CD4-positive, CD25-positive, alpha-beta regulatory T cell (primary cell): ENCODE data around the gene MAGI1. TPM values are rescaled to one million over a fixed set of nuclear protein-coding genes. Genes with fewer than 3 reads are reported as not detected.

Experiments used
- ATAC-seq, 2 donors: fragments of 150-1000 bp; cut with Tn5 transposase; one replicate each; pipeline ENCODE4 v1.10.0; 2021; ENCODE audit warnings: low read depth in 2 of 2, moderate number of reproducible peaks in 2 of 2, moderate library complexity in 1 of 2
- DNase-seq, 3 donors: peaks; one replicate each; pipeline versions ENCODE4 v3.0.0 to v3.0.0-alpha.2; 2012 to 2022; ENCODE audit warnings: mixed read lengths in 1 of 3
- H3K27ac ChIP-seq: one replicate; pipeline ENCODE4 v1.7.0; 2013; ENCODE audit warnings: mild to moderate bottlenecking, low read length; ENCODE audit not compliant: insufficient read depth, poor library complexity, severe bottlenecking
- H3K27me3 ChIP-seq: one replicate; pipeline ENCODE4 v1.7.0; 2013; ENCODE audit warnings: low read length; ENCODE audit not compliant: control insufficient read depth, insufficient read depth
- H3K36me3 ChIP-seq: one replicate; pipeline ENCODE4 v1.7.0; 2013; ENCODE audit warnings: mild to moderate bottlenecking, low read length, moderate library complexity; ENCODE audit not compliant: control insufficient read depth, insufficient read depth
- H3K4me1 ChIP-seq: 2 replicates; pipeline ENCODE4 v1.7.0; 2013; ENCODE audit warnings: mild to moderate bottlenecking, low read length; ENCODE audit not compliant: insufficient read depth, control insufficient read depth, poor library complexity, severe bottlenecking
- H3K4me3 ChIP-seq: one replicate; pipeline ENCODE4 v1.7.0; 2013; ENCODE audit warnings: low read depth, mild to moderate bottlenecking, low read length, moderate library complexity
- H3K9me3 ChIP-seq, 2 experiments: 1 replicate in 1 of 2; 2 replicates in 1 of 2; pipeline ENCODE4 v1.7.0; 2013; ENCODE audit warnings: low read length in 2 of 2, mild to moderate bottlenecking in 1 of 2, moderate library complexity in 1 of 2; ENCODE audit not compliant: control insufficient read depth in 2 of 2
- H3K27ac Mint-ChIP-seq, 3 donors: one replicate each; pipeline ENCODE4 v1.8.0; 2020 to 2022; ENCODE audit warnings: mild to moderate bottlenecking in 3 of 3, mixed read lengths in 3 of 3, moderate library complexity in 2 of 3
- H3K27me3 Mint-ChIP-seq: one replicate; pipeline ENCODE4 v1.8.0; 2022; ENCODE audit warnings: mild to moderate bottlenecking, mixed read lengths
- H3K36me3 Mint-ChIP-seq: one replicate; pipeline ENCODE4 v1.8.0; 2020; ENCODE audit warnings: mixed read lengths
- H3K4me1 Mint-ChIP-seq, 4 donors: one replicate each; pipeline ENCODE4 v1.8.0; 2020 to 2022; ENCODE audit warnings: mixed read lengths in 4 of 4, mild to moderate bottlenecking in 1 of 4
- H3K4me3 Mint-ChIP-seq, 4 donors: one replicate each; pipeline ENCODE4 v1.8.0; 2020 to 2022; ENCODE audit warnings: mild to moderate bottlenecking in 4 of 4, mixed read lengths in 4 of 4, moderate library complexity in 3 of 4
- H3K9me3 Mint-ChIP-seq, 7 donors: one replicate each; pipeline ENCODE4 v1.8.0; 2020 to 2022; ENCODE audit warnings: mixed read lengths in 7 of 7, mild to moderate bottlenecking in 3 of 7, moderate library complexity in 2 of 7
- polyA plus RNA-seq, 4 donors: library from polyadenylated mRNA; unstranded; fragments of 300-500 nt; fragmentation: Illumina TruSeq; gene quantifications; one replicate each; pipeline ENCODE4 v1.2.3, GENCODE V29; 2021
- total RNA-seq: library from RNA; stranded (reverse); gene quantifications from one replicate; pipeline ENCODE4 v1.2.3, GENCODE V29; 2022

The MAGI1 gene
- total and polyA plus RNA-seq, 5 donors from 2014 or later: 0.10 to 0.44 (median 0.19) TPM; not detected in 1

DNA sequence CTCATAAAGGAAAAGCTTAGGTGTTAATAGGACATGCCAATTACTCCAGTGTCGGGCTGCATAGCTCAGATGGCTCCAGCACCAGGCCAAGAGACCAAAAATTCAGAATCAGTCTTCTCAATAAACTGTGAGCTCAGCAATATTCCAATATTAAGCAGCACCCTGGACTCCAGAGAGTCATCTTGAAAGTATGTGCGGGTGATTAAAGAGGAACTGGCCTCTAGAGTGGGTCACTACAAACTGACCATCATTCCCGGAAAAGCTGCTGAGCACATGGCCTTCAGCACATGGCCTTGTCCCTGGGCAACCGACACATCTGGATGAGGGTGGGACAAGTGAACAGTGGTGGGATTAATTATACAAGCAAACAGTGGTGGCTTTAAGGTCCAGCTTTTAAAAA is 59.0 kb downstream of the MAGI1 start:
- no peaks in the 10 kb centered on the region for H3K4me1 Mint-ChIP-seq
- no peaks in the 10 kb centered on the region for H3K9me3 ChIP-seq
- no peak for ATAC-seq

DNA sequence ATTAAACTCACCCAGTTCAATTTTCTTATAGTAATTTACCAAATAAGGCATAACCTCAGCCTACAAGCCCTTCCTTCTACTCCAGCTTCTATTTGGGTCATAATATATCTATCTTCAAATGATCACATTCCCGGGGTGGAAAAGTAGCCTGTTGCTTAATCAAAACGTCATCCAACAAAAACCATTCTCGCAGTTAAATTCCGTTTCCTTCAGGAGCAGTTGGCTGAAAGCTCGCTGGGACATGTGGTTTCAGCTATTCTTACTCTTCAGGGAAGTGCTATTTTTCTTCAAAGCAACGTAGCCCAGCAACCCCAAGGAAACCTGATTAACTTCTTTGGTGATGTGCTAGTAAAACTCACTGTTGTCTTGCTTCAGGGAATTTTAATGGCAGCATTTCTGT is 59.6 kb downstream of the MAGI1 start:
- H3K27me3 Mint-ChIP-seq: no peaks in the 10 kb centered on the region
- H3K4me1 Mint-ChIP-seq: no peaks in the 10 kb centered on the region
- H3K9me3 Mint-ChIP-seq: peaks cover 0 to 4% (median 0%) of the 10 kb centered on the region in 7 donors
- Histone ChIP-seq H3K4me1 (no peaks in the 10 kb centered on the region), H3K36me3 (no peaks in the 10 kb centered on the region), H3K4me3 (no peak overlapping the region), H3K27ac (no peak overlapping the region), H3K27me3 (no peaks in the 10 kb centered on the region), H3K9me3 (no peaks in the 10 kb centered on the region)
- no peak overlapping the region for H3K27ac Mint-ChIP-seq
- no peak for ATAC-seq
- H3K36me3 Mint-ChIP-seq: no peaks in the 10 kb centered on the region
- DNase-seq: no peak
- H3K4me3 Mint-ChIP-seq: no peak overlapping the region

More for the DNA sequence above, 59.0 kb downstream of the MAGI1 start:
- no peak for DNase-seq
- H3K9me3 Mint-ChIP-seq: peaks cover 0 to 4% (median 0%) of the 10 kb centered on the region in 7 donors
- Histone ChIP-seq H3K4me1 (no peaks in the 10 kb centered on the region), H3K36me3 (no peaks in the 10 kb centered on the region), H3K4me3 (no peak overlapping the region), H3K27ac (no peak overlapping the region), H3K27me3 (no peaks in the 10 kb centered on the region)
- no peak overlapping the region for H3K27ac Mint-ChIP-seq
- H3K36me3 Mint-ChIP-seq: no peaks in the 10 kb centered on the region
- H3K27me3 Mint-ChIP-seq: no peaks in the 10 kb centered on the region
- H3K4me3 Mint-ChIP-seq: no peak overlapping the region

DNA sequence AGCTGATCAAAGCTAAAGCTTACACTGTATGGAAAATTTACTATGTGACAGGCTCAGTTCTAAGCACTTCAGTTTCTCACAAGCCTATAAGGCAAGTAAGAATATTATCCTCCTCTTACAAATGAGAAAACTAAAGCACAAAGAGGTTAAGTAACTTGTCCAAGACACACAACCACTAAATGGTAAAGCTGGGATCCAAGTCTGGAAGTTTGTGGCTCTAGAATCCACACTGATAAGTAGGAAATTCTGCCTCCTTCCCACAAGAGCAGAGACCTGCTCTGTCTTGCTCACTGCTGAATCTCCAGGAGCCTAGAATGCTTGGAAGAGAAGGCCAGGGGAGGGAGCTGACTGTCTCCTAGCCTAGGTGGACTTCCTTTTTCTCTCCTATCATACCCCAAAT is 60.6 kb downstream of the MAGI1 start:
- H3K4me3 Mint-ChIP-seq: no peak overlapping the region

DNA sequence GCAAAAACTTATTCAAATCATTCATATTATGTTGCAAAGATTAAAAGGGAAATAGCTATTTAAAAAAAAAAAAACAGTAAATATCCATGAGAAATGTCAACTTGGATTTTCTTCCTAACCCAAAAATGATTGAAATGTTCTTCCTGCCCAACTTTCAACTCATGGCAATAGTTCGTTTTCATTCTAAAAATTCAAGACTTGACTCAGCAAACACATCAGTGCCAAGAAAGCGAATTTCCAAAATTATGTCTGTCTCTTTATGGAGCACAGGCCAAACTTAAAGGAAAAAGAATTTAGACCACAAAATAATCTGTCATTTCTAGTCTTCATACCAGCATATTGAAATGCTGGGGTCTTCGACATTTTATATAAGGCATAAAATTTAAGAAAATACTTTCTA is 63.7 kb downstream of the MAGI1 start:
- no peaks in the 10 kb centered on the region for H3K36me3 Mint-ChIP-seq
- ATAC-seq (no peak), DNase-seq (no peak)
- no peak overlapping the region for H3K27ac ChIP-seq
- H3K4me1 ChIP-seq: no peaks in the 10 kb centered on the region
- H3K27me3 ChIP-seq: no peaks in the 10 kb centered on the region
- no peak overlapping the region for H3K4me3 ChIP-seq
- H3K36me3 ChIP-seq: no peaks in the 10 kb centered on the region
- no peaks in the 10 kb centered on the region for H3K9me3 ChIP-seq
- H3K4me3 Mint-ChIP-seq: no peak overlapping the region
- H3K27ac Mint-ChIP-seq: no peak overlapping the region
- H3K9me3 Mint-ChIP-seq: peaks cover 0 to 4% (median 0%) of the 10 kb centered on the region in 7 donors
- no peaks in the 10 kb centered on the region for H3K4me1 Mint-ChIP-seq
- H3K27me3 Mint-ChIP-seq: no peaks in the 10 kb centered on the region

More for the DNA sequence above, 60.6 kb downstream of the MAGI1 start:
- Histone ChIP-seq H3K9me3 (no peaks in the 10 kb centered on the region), H3K4me3 (no peak overlapping the region), H3K27ac (no peak overlapping the region), H3K27me3 (no peaks in the 10 kb centered on the region), H3K4me1 (no peaks in the 10 kb centered on the region), H3K36me3 (no peaks in the 10 kb centered on the region)
- Mint-ChIP-seq H3K27me3 (no peaks in the 10 kb centered on the region), H3K27ac (no peak overlapping the region), H3K36me3 (no peaks in the 10 kb centered on the region), H3K9me3 (peaks cover 0 to 4% (median 0%) of the 10 kb centered on the region in 7 donors), H3K4me1 (no peaks in the 10 kb centered on the region)
- ATAC-seq (no peak), DNase-seq (no peak)

DNA sequence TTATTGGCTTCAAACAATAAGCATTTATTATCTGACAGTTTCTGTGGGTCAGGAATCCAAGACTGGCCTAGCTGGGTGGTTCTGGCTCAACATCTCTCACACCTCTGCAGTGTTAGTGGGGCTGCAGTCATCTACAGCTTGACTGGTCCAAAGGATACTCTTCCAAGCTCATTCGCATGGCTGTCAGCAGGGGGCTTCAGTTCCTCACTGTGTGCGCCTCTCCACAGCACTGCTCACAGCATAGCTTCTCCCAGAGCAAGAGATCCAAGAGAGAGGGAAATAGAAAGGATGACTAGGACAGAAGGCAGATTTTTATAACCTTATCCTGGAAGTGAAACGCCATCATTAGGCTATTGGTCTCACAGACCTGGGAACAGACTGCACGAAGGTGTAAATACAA is 64.2 kb downstream of the MAGI1 start:
- no peak for ATAC-seq
- H3K36me3 Mint-ChIP-seq: no peaks in the 10 kb centered on the region

DNA sequence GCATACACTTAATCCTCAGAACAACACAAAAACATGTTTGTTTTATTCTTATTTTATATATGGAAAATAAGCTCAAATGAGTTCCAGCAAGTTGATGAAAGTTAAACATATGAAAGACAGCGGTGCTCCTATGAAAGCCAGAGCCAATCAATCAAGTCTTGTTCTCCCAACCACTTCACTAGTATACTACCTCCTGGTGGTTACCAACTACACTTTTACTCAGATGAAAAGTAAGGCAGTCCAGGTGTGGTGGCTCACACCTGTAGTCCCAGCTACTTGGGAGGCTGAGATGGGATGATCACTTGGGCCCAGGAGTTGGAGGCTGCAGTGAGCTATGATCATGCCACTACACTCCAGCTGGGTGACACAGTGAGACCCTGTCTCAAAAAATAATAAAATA is 66.0 kb downstream of the MAGI1 start:
- Histone ChIP-seq H3K36me3 (no peaks in the 10 kb centered on the region), H3K9me3 (no peaks in the 10 kb centered on the region), H3K27ac (no peak overlapping the region), H3K27me3 (no peaks in the 10 kb centered on the region), H3K4me3 (no peak overlapping the region), H3K4me1 (no peaks in the 10 kb centered on the region)
- Mint-ChIP-seq H3K4me1 (no peaks in the 10 kb centered on the region), H3K9me3 (peaks cover 0 to 2% (median 0%) of the 10 kb centered on the region in 7 donors), H3K27me3 (no peaks in the 10 kb centered on the region), H3K36me3 (no peaks in the 10 kb centered on the region), H3K4me3 (no peak overlapping the region), H3K27ac (no peak overlapping the region)
- DNase-seq: no peak
- ATAC-seq: no peak

More for the DNA sequence above, 64.2 kb downstream of the MAGI1 start:
- Mint-ChIP-seq H3K4me1 (no peaks in the 10 kb centered on the region), H3K27ac (no peak overlapping the region), H3K9me3 (peaks cover 0 to 4% (median 0%) of the 10 kb centered on the region in 7 donors), H3K4me3 (no peak overlapping the region), H3K27me3 (no peaks in the 10 kb centered on the region)
- Histone ChIP-seq H3K36me3 (no peaks in the 10 kb centered on the region), H3K4me3 (no peak overlapping the region), H3K27me3 (no peaks in the 10 kb centered on the region), H3K9me3 (no peaks in the 10 kb centered on the region), H3K4me1 (no peaks in the 10 kb centered on the region), H3K27ac (no peak overlapping the region)
- no peak for DNase-seq

DNA sequence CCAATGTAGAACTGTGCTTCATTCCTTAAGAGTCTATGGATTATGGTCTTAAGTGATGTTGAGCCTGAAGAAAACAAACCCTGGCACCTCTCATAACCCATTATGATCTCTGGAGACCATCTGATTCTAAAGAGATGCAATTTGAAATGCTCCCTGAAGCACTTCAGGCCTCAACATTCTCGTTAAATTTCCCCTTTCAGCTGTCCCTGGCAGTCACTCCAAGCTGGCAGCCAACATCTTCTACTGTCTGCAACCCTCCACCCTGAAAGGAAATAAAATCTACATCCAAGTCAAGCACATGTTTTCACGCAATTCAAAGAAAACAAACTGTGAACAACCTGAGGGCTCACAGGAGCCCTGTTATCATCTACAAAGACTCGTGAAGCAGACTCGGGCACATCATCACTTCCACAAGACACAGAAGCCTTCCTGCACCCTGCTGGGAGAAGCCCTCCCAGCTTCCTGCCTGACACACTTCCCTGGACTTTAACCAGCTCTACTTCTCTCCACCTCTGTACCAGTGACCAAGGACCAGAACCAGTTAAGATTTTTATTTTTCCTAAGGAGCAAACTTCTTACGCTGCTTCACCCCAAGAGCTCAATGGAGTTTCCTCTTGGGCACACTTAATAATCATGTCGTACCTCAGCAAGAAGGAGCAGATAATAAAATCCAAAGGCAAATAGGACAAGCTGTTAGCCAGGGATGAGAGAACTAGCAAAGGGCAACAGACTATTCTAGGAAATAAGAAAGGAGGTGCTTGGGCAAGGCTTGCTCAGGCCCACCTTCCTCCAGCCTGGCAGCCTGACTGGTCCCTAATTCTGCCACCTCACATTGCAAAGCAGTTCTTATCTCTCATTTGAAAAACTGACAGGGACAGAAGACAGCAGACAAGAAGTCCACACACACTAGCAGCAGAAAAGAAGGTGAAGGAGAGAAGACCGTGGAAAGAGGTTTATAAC is 67.1 kb downstream of the MAGI1 start:
- Histone ChIP-seq H3K4me3 (no peak overlapping the region), H3K4me1 (no peaks in the 10 kb centered on the region), H3K27ac (no peak overlapping the region), H3K27me3 (no peaks in the 10 kb centered on the region), H3K36me3 (no peaks in the 10 kb centered on the region), H3K9me3 (no peaks in the 10 kb centered on the region)
- Mint-ChIP-seq H3K4me1 (no peaks in the 10 kb centered on the region), H3K27me3 (no peaks in the 10 kb centered on the region), H3K36me3 (no peaks in the 10 kb centered on the region), H3K27ac (no peak overlapping the region), H3K4me3 (no peak overlapping the region), H3K9me3 (peaks cover 0 to 1% (median 0%) of the 10 kb centered on the region in 7 donors)
- ATAC-seq (no peak), DNase-seq (no peak)

DNA sequence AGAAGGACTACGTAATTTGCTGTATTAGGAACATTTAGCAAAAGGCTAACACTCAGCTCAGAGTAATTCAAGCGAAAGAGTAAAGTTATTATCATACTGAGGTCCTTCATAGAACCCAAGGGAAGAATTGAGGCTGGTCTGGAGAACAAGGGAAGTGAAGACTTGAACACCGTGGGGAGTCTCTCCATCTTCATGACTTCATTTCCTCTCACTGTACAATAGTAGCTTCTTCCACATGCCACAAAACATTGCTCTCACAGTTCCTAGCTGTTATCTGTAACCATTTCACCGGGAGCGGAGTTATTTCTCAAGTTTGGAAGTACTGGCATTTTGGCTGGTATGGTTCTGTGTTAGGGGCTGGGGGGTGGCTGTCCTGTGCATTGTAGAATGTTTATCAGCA is 69.7 kb downstream of the MAGI1 start:
- Histone ChIP-seq H3K9me3 (no peaks in the 10 kb centered on the region), H3K4me3 (no peak overlapping the region), H3K27me3 (no peaks in the 10 kb centered on the region), H3K27ac (no peak overlapping the region), H3K4me1 (no peaks in the 10 kb centered on the region), H3K36me3 (no peaks in the 10 kb centered on the region)
- Mint-ChIP-seq H3K27ac (no peak overlapping the region), H3K4me3 (no peak overlapping the region), H3K4me1 (peaks cover 0 to 7% (median 6%) of the 10 kb centered on the region in 4 donors), H3K36me3 (no peaks in the 10 kb centered on the region), H3K9me3 (peaks cover 0 to 3% (median 0%) of the 10 kb centered on the region in 7 donors), H3K27me3 (no peaks in the 10 kb centered on the region)
- DNase-seq (no peak), ATAC-seq (no peak)
